Right cardiac atrium (tissue), 5 donors: ENCODE data around the gene RIBC2. TPM values are rescaled to one million over a fixed set of nuclear protein-coding genes. Genes with fewer than 3 reads are reported as not detected.
A peak's percentile ranks its signal among the peaks of the same experiment; 100 is the strongest.

Experiments
- ATAC-seq, 2 donors: fragments of 200-7000 bp; cut with Tn5 transposase; one replicate each; pipeline versions ENCODE4 v1.8.0 to v1.9.1; 2020; ENCODE audit warnings: moderate library complexity in 2 of 2, mild to moderate bottlenecking in 1 of 2
- DNase-seq, 3 donors: peaks; one replicate each; pipeline ENCODE4 v3.0.0-alpha.2; 2020
- H3K27ac ChIP-seq: one replicate; pipeline ENCODE4 v1.5.1; 2013; ENCODE audit warnings: mild to moderate bottlenecking, low read length, control low read depth, moderate library complexity
- H3K27me3 ChIP-seq: one replicate; pipeline ENCODE4 v1.6.1; 2013; ENCODE audit not compliant: control insufficient read depth, insufficient read depth
- H3K4me1 ChIP-seq: one replicate; pipeline ENCODE4 v1.6.1; 2013; ENCODE audit warnings: low read length; ENCODE audit not compliant: control insufficient read depth, insufficient read depth
- H3K4me3 ChIP-seq: one replicate; pipeline ENCODE4 v1.5.1; 2013; ENCODE audit warnings: low read length, control low read depth
- H3K9me3 ChIP-seq: one replicate; pipeline ENCODE4 v1.6.1; 2013; ENCODE audit warnings: low read length; ENCODE audit not compliant: control insufficient read depth
- WGBS: extraction: QIAGEN DNeasy Blood & Tissue Kit; methylation state at CpG from one replicate; pipeline ENCODE4 v1.1.7; 2013; 5-methylcytosine and 5-hydroxymethylcytosine counted together
- intact Hi-C, 4 donors: fragments of 100-400 bp; cut with DNase I; formaldehyde crosslinking; loops; one replicate each; pipeline versions ENCODE4 v1.11.0 to v1.14.0; 2022 to 2023
- polyA plus RNA-seq: library from polyadenylated mRNA; stranded (reverse); fragments of 200-250 nt; gene quantifications from one replicate; pipeline ENCODE4 v1.2.3, GENCODE V29; 2013
- total RNA-seq, 4 donors: library from RNA; stranded (reverse); fragmentation: NEBNext Ultra II Directional; extraction: Animal tissue kit (Norgen Biotek cat#: 25700); gene quantifications; one replicate each; pipeline ENCODE4 v1.2.1, GENCODE V29; 2021
- donor health status: healthy with polysubstance abuse.
- donor health status: DM: no; HTN: yes; CAD: no.
- donor health status: DM: no; HTN: no; CAD: no.
- donor health status: DM: no; HTN: yes; CAD: no; lungs with severe emphysema.
- donor health status: DM: yes; HTN: yes; CAD: no.

RIBC2 gene
- total and polyA plus RNA-seq, 5 donors, result 0.16 to 0.29 TPM; not detected in 3

DNA sequence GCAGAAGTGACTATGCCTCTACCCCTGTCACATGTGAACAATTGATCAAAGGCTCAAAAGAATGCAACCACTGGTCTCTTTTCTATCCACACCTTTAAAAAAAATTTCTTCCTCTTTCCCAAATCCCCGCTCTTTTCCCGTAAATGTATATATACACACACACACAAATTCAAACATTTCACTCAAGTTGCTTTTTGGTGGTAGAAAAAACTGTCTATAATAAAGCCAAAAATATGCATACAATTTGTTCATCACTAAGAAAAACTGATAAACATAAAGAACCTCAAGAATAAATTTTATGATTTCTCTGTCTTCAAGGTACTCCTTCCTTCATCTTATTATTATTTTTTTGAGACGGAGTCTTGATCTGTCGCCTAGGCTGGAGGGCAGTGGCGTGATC is 5.7 kb upstream of the RIBC2 start:
- Histone ChIP-seq H3K4me1 (no peaks in the 10 kb centered on the region), H3K27me3 (no peaks in the 10 kb centered on the region), H3K4me3 (no peak overlapping the region), H3K27ac (no peak overlapping the region), H3K9me3 (no peaks in the 10 kb centered on the region)
- 95% methylated on average over 5 of the region's 5 CpGs for WGBS
- ATAC-seq (no peak), DNase-seq (no peak)
- intact Hi-C loops, result no loop called here

DNA sequence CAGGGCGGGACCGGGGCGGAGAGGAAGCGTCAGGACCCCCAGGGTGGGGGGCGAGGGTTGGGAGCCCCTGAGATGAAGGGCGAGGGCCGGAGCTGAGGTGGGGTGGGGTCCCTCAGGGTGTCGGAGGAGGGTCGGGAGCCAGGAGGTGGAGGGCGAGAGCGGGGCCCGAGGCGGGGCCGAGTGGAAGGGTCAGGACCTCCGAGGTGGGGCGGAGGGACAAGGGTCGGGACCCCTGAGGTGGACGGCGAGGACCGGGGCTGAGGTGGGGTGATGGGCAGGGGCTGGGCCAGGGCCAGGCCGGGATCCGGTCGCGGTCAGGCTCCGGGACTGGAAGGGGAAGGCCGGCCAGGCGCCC is 503 bp upstream of the RIBC2 start:
- Histone ChIP-seq H3K4me3 (peak overlapping the region; percentile 47), H3K4me1 (no peaks in the 10 kb centered on the region), H3K9me3 (no peaks in the 10 kb centered on the region), H3K27me3 (no peaks in the 10 kb centered on the region), H3K27ac (no peak overlapping the region)
- intact Hi-C loops, result no loop called here
- WGBS, result 92% methylated on average over 27 of the region's 27 CpGs
- peak; percentile 43 to 68 for ATAC-seq
- DNase-seq, result peak; percentile 22 to 73 (median 67)

DNA sequence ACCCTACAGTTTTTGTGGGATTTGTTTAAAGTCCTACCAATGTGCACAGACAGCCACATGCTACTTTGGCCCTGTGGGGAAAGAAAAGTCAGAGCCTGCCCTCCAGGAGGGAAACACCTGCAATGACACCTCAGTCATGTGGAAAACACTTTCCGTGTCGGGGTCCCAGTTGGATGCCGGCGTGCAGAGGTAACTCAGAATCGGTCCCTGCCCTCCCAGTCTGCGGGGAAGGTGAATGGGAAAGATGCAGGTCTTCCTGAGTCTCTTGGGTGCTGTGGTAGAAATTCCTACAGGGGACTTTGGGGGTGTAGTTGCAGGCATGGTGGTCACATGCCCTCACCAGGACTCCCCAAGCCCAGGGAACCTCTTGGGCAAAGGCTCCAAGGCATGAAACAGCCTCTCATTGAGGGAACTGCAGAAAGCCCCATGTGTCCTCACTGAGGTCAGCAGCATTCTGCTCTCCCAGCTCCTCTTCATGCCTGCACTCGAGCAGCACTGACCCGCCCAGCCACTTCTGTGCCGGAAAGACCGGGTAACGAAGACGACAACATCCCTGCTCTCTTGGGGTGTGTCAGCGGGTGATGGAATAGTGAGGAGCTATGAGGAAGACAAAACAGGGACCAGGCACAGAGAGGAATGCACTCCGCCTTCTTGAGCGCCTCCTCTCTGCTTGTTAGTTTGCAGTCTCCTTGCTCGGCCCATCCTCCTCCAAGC is 4.7 kb downstream of the RIBC2 start:
- 96% methylated on average over 16 of the region's 16 CpGs for WGBS
- no peak for DNase-seq
- Histone ChIP-seq H3K27me3 (no peaks in the 10 kb centered on the region), H3K4me1 (no peaks in the 10 kb centered on the region), H3K4me3 (no peak overlapping the region), H3K27ac (no peak overlapping the region), H3K9me3 (no peaks in the 10 kb centered on the region)
- intact Hi-C loops, result no loop called here
- ATAC-seq, result no peak

DNA sequence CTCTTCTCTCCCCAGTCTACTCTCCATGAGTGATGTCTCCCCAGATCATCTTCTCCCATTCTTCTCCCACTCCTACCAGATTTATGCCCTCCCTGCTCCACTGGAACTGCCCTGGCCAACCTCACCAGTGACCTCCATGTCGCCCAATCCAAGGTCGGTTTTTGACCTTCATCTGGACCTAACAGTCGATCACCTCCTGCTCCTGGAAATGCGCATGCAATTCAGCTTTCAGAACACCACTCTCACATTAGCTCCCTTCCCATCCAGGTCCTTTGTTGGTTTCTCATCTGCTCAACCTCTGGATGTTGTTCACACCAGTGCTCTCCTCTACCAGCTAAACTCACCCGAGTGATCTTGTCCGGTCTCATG is 5.3 kb downstream of the RIBC2 start:
- 95% methylated on average over 6 of the region's 6 CpGs for WGBS
- Histone ChIP-seq H3K9me3 (no peaks in the 10 kb centered on the region), H3K4me3 (no peak overlapping the region), H3K4me1 (no peaks in the 10 kb centered on the region), H3K27me3 (no peaks in the 10 kb centered on the region), H3K27ac (no peak overlapping the region)
- intact Hi-C loops, result no loop called here
- ATAC-seq (no peak), DNase-seq (no peak)

DNA sequence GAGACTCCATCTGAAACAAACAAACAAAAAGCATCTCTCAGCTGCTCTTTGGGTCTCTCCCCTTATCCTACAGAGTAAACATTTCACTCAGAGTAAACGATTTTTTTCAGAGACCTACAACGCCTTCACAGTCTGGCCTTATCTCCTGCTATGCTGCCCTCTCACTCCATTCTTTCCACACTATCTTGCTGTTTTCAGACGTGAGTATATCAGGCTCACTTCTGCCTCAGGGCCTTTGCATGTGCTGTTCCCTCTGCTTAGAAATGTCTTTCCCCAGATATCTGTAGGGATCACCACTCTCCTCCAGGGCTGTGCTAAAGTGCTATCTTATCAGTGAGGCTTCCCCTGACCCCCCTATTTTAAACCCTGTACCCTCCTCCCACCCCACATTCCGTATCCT is 6.5 kb downstream of the RIBC2 start:
- DNase-seq (no peak), ATAC-seq (no peak)
- Histone ChIP-seq H3K4me1 (no peaks in the 10 kb centered on the region), H3K27ac (no peak overlapping the region), H3K4me3 (no peak overlapping the region), H3K9me3 (no peaks in the 10 kb centered on the region), H3K27me3 (no peaks in the 10 kb centered on the region)
- WGBS, result 73% methylated on average over 4 of the region's 4 CpGs
- intact Hi-C loops, result no loop called here

DNA sequence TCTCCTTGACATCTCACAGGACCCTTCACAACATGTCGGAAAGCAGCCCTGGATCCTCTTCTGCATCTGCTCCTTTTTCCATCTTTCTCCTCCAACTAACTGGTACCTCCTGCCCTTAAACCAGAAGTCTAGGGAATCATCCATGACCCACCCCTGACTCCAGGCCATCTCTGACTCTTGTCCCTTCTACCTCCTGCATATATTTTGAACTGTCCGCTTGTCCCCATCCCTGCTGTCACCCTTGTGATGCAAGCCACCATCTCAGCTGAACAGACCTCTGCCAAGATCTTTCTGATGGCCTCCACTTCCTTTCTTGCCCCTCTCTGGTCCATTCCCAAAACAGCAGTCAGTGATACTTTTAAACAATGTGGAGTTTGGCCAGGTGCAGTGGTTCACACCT is 7.0 kb downstream of the RIBC2 start:
- Histone ChIP-seq H3K27ac (no peak overlapping the region), H3K4me3 (no peak overlapping the region), H3K9me3 (no peaks in the 10 kb centered on the region), H3K27me3 (no peaks in the 10 kb centered on the region), H3K4me1 (no peaks in the 10 kb centered on the region)
- no peak for DNase-seq
- WGBS, result 98% methylated on average over 2 of the region's 2 CpGs
- intact Hi-C loops, result no loop called here
- no peak for ATAC-seq

DNA sequence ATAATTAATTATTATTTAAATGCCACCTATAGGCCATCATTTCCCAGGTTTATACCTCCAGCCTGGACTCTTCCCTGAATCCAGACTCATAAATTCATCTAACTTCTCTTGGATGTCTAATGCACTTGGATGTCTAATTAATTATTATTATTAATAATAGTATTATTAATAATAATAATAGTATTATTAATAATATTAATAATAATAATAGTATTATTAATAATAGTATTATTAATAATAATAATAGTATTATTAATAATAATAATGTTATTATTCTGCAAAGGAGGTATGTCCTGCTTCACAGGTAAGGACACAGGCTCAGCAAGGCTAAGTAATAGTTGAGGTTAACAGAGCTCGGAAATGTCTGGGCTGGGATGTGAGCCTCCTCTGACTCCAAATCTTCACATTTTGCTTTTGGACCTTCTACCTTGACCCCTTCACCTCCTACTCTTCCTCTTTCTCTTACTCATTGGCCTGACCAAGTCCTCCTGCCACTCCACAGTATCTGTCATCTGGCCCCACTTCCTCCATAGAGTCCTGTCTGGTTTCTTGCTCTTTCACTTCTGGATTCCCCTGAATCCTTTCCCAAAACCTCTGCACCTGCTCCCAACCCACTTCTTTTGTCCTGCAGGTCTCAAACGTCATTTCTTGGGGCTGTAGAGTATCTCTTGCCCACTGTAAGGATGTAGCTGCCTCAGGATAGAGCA is 8.0 kb downstream of the RIBC2 start:
- Histone ChIP-seq H3K27ac (no peak overlapping the region), H3K27me3 (no peaks in the 10 kb centered on the region), H3K4me1 (no peaks in the 10 kb centered on the region), H3K4me3 (no peak overlapping the region), H3K9me3 (no peaks in the 10 kb centered on the region)
- 70% methylated on average over 2 of the region's 2 CpGs for WGBS
- intact Hi-C loops, result no loop called here
- no peak for ATAC-seq
- no peak for DNase-seq

DNA sequence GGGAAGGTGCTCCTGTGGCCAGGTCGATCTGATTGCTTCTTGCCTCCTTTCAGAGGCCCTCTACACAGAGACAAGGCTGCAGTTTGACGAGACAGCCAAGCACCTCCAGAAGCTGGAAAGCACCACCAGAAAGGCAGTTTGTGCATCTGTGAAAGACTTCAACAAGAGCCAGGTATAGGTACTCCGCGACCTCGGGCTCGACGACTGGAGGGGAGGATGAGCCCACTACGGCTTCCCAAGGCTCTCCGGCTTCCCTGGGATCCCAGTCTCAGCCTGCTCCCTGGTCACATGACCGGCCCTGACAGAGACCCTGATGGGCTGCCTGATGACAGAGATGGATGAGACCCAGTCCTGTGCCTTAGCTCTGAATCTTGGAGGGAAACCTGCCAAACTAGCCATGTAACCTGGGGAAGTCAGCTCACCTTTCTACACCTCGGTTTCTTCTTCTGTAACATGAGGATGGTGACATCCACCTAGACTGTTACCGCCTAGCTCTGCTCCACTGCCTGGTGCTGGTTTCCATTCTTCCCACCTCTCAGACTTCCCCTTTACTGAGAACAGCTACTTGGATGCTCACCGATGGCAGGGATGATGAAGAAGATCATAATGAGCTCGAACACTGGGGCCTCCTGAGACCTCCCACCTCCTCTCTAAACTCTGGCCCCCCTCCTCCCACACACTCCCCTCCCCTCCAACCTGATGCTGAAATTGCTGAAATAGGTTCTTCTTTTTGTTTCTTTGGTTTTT is 8.9 kb downstream of the RIBC2 start:
- DNase-seq (no peak), ATAC-seq (no peak)
- H3K9me3 ChIP-seq, result no peaks in the 10 kb centered on the region
- no peaks in the 10 kb centered on the region for H3K4me1 ChIP-seq
- 90% methylated on average over 14 of the region's 14 CpGs for WGBS
- H3K27ac ChIP-seq, result no peak overlapping the region
- no peaks in the 10 kb centered on the region for H3K27me3 ChIP-seq
- intact Hi-C loops, result no loop called here
- H3K4me3 ChIP-seq, result no peak overlapping the region

DNA sequence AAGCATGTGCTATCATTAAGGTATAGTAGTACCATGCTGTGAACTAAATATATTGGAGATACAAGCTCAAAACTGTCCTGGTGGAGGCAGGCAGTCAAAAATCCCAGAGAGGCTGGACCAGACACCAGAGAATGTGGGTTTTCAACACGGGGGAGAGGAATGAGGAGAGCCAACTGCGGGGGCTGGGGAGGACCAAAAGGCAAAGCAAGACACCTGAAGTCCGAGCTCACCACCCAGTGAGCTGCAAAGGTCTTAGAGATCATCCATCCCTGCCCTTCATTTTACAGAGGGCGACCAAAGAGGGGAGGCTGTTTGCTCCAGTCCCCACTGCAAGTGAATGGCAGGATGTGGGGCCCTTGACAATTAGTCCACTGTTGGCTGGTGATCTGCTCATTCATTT is 10.0 kb downstream of the RIBC2 start:
- Histone ChIP-seq H3K27me3 (no peaks in the 10 kb centered on the region), H3K9me3 (no peaks in the 10 kb centered on the region), H3K4me1 (no peaks in the 10 kb centered on the region), H3K4me3 (no peak overlapping the region), H3K27ac (no peak overlapping the region)
- intact Hi-C loops, result no loop called here
- ATAC-seq, result no peak
- 83% methylated on average over 4 of the region's 4 CpGs for WGBS
- no peak for DNase-seq

DNA sequence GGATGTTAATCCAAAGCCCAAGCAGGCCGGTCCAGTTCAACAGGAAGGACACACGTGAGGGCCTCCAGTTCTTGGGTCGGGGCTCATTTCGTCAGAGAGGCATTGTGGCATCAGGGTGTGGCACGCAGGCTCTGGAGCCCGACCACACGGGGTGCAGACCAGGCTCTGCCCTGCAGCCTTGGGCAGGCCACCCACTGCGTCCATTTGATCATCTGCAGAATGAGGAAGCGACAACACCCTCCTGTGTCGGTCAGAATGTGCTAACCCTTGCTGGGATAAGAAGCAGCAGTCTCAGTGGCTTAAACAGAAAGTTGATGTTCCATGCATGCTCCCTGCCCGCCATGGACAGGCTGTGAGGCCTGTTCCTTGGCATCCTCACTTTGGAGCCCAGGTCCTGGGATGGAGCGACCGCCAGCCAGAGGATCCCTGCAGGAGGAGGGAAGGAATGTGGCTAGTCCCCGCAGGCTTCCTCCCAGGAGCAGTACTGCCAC is 10.8 kb downstream of the RIBC2 start:
- ATAC-seq (peak; percentile 43 to 54), DNase-seq (peak in 2 of 3 donors; percentile 70 to 76)
- Histone ChIP-seq H3K4me3 (no peak overlapping the region), H3K4me1 (no peaks in the 10 kb centered on the region), H3K9me3 (no peaks in the 10 kb centered on the region), H3K27me3 (no peaks in the 10 kb centered on the region), H3K27ac (no peak overlapping the region)
- WGBS, result 86% methylated on average over 14 of the region's 14 CpGs
- intact Hi-C loops, result no loop called here

DNA sequence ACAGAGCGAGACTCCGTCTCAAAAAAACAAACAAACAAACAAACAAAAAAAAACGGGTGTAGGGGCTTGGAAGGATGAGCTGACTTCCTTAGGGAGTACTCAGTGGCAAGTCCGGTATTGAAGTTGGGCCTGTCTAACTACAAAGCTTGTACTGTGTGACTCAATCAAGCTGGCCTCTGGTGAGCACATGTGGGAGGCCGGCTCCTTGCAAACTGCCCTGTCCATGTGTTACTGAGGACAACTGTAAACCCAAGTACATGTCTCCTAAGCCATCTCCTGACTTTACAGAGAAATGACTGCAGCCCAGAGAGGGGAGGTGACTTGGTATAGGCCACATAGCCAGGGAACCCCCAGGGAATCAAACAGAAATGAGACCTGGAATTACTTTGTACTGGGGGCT is 11.6 kb downstream of the RIBC2 start:
- WGBS, result 74% methylated on average over 5 of the region's 5 CpGs
- no peak overlapping the region for H3K27ac ChIP-seq
- no peaks in the 10 kb centered on the region for H3K4me1 ChIP-seq
- H3K9me3 ChIP-seq, result no peaks in the 10 kb centered on the region
- ATAC-seq, result no peak
- intact Hi-C loops, result no loop called here
- H3K27me3 ChIP-seq, result no peaks in the 10 kb centered on the region
- no peak for DNase-seq
- H3K4me3 ChIP-seq, result no peak overlapping the region
